Mammary microvascular endothelial cell (primary cell): ENCODE results near the gene RETREG1. TPM values are rescaled to one million over a fixed set of nuclear protein-coding genes. Genes with fewer than 3 reads are reported as not detected.

Experiments used
- total RNA-seq: library from RNA; depleted of rRNA; stranded (reverse); fragments of >200 nt; gene quantifications from 2 replicates; pipeline ENCODE4 v1.2.3, GENCODE V29; 2015

The RETREG1 gene
- total RNA-seq: not detected in 2 replicates

GRCh38 chr5:16616536-16617273, at the start of gene RETREG1:
Gene RETREG1, minus strand, starts transcription at chr5:16616997. Its CDS starts 26 bp downstream, at chr5:16616971.

GRCh38 chr5:16465544-16466432, 151.0 kb downstream of the RETREG1 start, which contains the start of gene ZNF622:
Gene ZNF622, minus strand, starts transcription at chr5:16465800. Its CDS starts 135 bp downstream, at chr5:16465665.

Other genes starting within 250 kb of the RETREG1 start
- gene ZNF622, start 151.2 kb downstream of the RETREG1 start, total RNA-seq: 26.9 and 31.0 TPM in 2 replicates